HS-27A (cell line): ENCODE measurements around the gene LAMB2.
A peak's percentile ranks its signal among the peaks of the same experiment; 100 is the strongest.

Source experiments
- DNase-seq: peaks from one replicate; pipeline ENCODE4 v3.0.0-alpha.2; 2012; ENCODE audit warnings: low read depth, missing footprints

The LAMB2 gene

DNA sequence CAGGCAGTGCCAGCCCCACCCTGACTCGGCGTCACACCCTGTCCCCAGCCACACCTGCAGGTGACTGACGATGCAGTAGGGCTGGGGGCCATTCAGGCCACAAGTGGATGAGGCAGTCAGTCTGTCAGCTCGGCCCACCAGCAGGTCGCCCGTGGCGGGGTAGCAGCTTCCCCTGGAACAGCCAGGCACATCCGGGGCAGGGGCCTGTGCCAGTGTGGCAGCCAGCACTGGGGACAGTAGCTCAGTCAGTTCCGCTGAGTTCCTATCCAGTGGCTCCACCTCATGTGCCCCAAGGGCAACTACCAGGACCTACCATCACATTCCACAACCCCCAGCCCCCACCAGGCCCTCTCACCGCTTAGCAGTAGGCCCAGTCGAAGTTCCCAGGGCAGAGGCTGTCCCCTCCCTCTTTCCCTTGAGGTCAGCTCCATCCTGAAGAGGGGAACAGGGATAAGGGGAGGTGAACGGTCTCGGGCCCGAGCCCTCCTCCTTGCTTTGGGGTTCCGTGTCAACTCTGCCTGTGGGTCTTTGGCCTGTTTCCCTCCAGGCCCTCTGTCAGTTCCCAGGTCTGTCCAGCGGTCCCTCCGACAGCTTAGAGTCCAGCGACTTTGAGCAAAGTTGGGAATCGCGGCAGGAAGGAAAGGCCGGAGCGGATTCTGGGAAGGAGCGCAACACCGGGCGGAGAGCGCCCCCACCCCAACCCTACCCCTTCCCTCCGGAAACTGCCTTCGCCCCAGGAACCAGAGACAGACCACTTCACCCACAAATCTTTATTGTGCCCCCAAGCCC, at the start of gene LAMB2:
LAMB2 (minus strand) TSS at position 614 of the 789 bp plus-strand sequence; CDS start at position 431, 183 bp downstream.
- DNase-seq, result peak; percentile 79

- no peak for DNase-seq
These were observed 48.5 kb upstream of the LAMB2 start for GRCh38 chr3:49181351-49181750.

GRCh38 chr3:49180116-49180515, 47.3 kb upstream of the LAMB2 start:
- no peak for DNase-seq

DNA sequence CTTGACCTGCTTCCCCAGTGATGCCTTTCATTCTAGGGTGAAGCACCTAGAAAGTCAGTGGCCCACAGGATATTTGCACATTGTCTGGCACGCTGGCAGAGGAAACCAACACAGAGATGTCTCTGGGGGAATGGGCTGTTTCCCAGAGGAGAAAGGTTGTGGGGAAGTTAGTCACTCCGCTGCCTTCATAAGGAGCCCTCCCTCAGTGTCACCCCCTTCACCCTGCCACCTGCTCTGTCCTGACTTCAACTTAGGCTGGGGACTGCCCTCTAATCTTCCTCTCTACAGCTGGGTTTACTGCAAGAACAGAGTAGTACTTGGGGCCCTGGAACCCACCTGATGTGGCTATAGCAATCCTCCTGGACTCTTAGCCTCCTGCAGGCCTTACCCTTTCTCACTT, 44.2 kb upstream of the LAMB2 start:
- DNase-seq, result no peak

DNA sequence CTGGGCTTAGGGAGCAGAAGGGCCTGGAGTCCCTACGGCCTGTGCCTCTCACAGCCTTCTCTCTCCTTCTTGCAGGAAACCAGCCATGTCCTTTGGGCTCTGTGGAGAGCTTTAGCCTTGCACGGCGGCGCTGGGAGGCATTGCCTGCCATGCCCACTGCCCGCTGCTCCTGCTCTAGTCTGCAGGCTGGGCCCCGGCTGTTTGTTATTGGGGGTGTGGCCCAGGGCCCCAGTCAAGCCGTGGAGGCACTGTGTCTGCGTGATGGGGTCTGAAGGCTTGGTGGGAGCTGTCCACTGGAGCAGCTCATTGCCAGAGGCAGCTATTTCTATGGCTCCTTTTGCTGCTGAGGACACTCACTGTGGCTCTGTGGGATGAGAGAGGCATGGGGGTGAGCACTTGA, 42.7 kb upstream of the LAMB2 start:
- DNase-seq, result no peak

DNA sequence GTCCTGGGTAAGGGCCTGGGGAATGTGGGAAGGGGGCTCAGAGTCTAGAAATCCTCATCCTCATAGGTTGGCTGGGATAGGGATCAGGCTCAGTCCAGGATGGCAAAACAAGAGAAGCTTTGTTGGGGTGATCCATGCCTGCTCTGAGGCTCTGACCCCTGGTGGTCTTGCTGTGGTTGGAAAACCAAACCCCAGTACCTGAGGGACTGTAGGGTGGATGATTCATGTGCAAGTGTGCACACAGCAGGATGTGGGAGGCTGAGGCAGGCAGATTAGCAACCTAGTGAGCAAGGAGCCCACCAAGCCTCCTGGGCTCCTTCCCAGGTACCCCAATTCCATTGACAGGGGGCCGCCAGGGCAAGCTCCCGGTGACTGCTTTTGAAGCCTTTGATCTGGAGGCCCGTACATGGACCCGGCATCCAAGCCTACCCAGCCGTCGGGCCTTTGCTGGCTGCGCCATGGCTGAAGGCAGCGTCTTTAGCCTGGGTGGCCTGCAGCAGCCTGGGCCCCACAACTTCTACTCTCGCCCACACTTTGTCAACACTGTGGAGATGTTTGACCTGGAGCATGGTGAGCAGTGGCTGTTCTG, 41.6 kb upstream of the LAMB2 start:
- no peak for DNase-seq

- DNase-seq, result no peak
These were observed 40.9 kb upstream of the LAMB2 start for GRCh38 chr3:49173792-49174170.

DNA sequence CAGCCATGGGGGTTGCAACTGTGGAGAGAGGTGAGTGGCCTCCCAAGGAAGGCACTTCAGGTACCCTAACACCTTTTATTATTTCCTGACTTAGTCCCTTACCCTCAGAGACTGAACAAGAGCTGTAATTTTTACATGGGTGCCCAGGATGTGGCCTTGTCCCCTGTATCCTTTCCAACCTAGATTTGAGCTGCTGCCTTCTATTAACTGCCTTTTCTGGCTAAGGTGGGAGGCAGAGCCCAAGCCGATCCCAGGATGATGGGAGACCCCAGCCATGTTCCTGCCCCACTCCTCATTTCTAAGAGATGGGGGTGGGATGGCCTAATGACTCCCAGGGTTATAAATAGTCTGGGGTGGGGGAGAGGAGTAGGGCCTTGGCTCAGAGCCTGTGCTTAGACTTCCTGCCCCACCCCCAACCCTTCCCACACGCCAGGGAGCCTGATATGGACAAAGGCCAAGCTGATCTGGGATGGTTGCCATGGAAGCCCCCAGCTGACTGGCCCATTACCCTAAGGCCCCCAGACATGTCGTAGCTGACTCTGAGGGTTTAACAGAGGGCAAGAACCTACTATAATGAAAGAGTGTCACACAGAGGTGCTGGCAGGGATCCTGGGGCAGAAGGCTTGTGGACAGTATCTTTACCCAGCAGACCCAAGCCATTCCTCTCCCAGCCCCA, 40.4 kb upstream of the LAMB2 start:
- DNase-seq, result no peak

- DNase-seq, result no peak
These were observed 39.7 kb upstream of the LAMB2 start for GRCh38 chr3:49172551-49173041.

- no peak for DNase-seq
These were observed 39.1 kb upstream of the LAMB2 start for GRCh38 chr3:49171775-49172500.

DNA sequence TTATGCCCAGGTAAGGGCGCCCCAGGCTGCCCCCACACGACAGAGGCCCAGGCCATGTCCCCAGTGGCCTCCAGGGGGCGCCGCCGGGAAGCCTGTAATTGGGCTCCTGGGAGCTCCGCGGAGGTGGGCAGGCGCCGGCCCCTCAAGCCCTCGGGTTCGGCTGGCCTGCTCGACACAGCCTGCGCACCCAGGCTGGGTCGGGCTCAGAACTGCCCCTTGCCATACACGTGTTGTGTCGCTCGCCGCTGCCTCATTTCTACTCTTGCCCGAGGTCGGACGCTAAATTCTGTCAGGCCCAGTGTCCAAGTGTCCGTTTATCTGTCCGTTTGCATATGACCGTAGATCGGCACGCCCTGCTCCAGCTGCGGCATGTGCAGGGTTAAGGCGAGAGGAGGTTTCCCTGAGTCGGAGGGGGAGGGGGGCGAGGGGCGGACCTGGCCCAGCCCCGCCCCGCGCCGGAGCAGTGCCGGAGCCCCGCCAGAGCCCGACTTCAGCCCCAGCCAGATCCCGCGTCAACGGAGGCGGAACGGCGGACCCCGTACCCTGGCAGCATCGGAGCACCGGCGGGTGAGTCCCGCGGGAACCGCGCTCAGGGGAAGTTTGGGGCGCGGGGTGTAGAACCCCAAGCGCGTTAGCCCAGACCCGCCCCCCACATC, 38.4 kb upstream of the LAMB2 start, which contains the start of gene KLHDC8B:
KLHDC8B (plus strand) TSS at position 480 of the 656 bp plus-strand sequence. CDS start 1,172 bp downstream, outside the sequence.
- peak; percentile 51 for DNase-seq

- DNase-seq, result no peak
These were observed 37.9 kb upstream of the LAMB2 start for GRCh38 chr3:49170744-49171118.

DNA sequence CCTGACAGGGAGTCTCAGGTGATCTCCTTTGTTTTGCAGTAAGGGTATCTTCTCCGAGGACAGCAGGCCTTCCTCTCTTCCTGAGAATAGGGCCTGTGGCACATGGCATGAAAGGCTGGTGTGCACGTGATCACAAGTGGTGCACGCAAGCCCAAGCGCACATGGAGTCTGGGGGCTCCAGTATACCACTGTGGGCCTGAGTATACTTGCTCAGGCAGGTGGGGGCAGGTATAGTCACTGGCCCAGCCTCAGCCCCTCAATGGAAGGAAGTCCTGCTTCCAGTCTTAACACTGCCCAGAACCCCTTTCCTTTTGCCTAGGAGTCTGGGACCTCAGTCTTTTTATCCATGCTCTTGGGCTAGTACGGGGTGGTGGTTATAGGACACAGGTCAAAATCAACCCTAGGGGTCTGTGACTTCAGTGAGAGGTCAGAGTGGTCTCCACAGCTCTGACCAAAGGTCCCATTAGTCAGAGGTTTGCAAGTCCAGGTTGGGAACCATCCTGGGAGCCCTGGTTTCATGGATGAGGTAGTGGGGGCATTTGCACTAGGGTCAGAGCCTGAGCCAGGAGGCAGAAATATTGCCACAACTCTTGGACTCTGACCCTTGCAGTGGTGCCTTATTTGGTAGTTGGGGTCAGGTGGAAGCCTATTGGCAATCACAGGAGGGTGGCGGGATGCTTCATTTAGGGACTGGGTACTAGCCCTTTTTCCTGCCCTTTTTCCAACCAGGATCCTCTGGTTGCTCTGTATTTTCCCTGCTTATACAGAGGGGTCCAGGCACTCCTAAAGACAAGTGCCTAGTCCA, 34.1 kb upstream of the LAMB2 start:
- DNase-seq, result no peak

DNA sequence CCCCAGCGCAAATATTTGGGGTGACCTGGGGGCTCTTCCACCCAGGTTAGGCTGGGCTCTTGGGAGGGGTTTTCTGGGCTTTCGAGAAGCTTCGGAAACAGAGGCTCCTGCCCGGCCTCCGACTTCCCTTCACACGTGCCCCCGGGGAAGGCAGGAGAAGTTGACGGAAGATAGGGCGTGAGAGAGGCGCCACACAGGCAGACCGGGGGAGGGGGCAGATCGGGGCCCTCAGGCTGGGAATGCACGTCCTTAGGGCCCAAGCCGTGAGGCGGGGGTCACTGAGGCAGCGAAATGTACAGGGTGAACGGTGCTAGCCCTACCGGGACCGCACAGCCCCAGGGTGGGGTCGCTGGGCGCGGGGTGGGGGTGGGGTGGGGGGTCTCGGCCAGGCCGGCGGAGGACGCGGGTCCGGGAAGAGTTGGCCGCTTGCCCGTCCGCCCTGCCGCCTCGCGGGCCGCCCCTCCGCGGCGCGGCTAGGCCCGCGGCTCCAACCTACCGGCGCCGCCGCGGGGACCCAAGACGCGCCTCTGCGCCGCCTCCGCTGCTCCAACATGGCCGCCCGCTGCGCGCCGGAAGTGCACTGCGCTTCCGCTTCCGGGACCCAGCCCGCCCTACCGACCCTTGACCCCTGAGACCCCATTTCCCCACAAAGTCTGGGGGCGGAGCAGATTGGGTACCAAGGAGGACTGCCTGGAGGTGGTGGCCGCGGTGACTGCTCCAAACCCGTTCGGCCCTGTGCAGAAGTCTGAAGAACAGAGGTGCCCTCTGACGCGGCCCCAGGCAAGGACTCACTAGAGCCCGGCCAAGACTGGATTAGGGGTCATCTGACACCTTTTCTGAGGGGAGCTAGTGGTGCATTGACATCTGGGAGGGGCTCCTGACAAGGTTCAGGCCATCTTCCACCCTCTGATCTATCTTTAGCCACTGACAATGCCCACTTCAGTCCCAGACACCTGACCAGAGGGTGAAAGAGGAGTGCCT, 33.2 kb upstream of the LAMB2 start, which contains the start of gene CCDC71:
CCDC71 (minus strand) TSS at position 561 of the 981 bp plus-strand sequence. CDS start 2,123 bp downstream, outside the sequence.
- DNase-seq, result peak; percentile 35

DNA sequence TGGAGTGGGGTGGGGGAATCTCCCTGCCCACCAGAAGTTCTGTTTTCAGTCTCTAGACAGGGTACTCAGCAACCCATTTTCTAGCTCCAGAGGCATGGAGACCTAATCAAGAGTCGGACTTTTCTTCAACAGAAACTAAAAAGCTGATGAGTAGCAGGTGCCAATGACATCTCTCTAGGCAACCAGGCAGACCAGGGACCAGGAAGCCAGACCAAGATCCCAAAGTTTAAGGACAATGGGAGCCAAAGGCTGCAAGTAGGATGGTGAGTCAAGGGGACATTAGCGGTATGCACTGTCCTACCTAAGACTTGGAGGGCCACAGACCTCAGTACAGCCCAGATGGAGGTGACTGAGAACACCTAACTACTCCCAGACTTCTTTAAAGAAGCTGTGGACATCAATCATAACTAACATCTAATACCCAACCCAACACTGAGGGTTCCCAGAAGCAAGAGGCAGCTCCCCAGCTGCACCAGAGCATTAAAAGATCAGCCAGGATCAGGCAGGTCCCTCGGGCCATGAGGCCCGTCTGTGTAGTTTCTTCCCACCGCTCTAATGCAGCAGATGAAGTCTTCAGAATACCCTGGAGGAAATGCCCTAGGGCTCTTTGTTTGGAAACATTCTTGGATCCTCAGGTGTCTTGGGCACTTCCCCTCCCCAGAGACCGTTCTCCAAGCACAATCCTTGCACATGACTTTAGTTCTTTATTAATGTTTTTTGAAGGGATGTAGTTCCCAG, 32.3 kb upstream of the LAMB2 start:
- no peak for DNase-seq

- DNase-seq, result no peak
These were observed 30.8 kb upstream of the LAMB2 start for GRCh38 chr3:49163609-49164008.

DNA sequence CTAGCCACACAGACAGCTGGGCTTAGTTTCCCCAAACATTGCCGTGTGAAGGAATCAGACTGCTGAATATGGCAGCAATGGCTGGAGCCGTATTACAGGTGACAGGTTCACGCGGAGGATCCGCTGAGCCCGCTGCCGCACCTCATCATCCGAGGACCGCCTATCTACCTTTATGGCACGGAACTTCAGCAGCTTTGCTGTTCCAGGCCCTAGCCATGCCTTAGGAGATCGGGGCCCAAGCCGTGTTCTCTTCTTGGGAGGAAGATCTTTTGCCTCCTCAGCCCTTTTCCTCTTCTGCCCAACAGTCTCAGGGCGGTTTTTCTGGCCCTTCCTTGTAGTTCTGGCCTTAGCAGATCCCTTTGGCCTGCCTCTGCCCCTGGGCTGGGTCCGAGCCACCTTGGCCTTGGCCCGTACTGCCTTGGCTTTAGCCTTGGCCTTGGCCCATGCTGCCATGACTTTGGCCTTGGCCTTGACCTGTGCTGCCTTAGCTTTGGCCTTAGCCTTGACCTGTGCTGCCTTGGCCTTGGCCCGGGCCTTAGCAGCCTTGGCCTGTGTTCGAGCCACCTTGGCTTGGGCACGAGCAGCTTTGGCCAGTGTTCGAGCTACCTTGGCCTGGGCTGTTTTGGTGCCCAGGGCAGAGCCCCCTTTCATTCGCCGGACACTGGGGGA, 30.0 kb upstream of the LAMB2 start:
- no peak for DNase-seq
